Stomach (tissue), 4 donors: ENCODE results near the gene PKIG.

Experiments
- EP300 ChIP-seq: sonication (generic); formaldehyde crosslinking; IDR thresholded peaks from one replicate; pipeline ENCODE4 v1.6.1; 2017; ENCODE audit warnings: antibody characterized with exemption
- POLR2A ChIP-seq, 4 donors: fragments of 450-650 bp; IDR thresholded peaks; one replicate each; pipeline ENCODE4 v1.6.1; 2016; ENCODE audit warnings: antibody characterized with exemption in 4 of 4, control low read depth in 2 of 4, mild to moderate bottlenecking in 1 of 4, moderate library complexity in 1 of 4
- POLR2AphosphoS5 ChIP-seq, 3 donors: sonication (generic); formaldehyde crosslinking; IDR thresholded peaks; one replicate each; pipeline ENCODE4 v1.6.1; 2016; ENCODE audit warnings: antibody characterized with exemption in 3 of 3
- TF ChIP-seq, protein P1 (sequence below), 7 experiments: fragments of 450-650 bp in 4 of 7; fragments of 200-600 bp in 3 of 7; sonication (generic) in 3 of 7; IDR thresholded peaks; one replicate each; pipeline ENCODE4 v1.5.1; 2016 to 2019; ENCODE audit warnings: antibody characterized with exemption in 7 of 7, control low read depth in 2 of 7, mild to moderate bottlenecking in 1 of 7

DNA sequence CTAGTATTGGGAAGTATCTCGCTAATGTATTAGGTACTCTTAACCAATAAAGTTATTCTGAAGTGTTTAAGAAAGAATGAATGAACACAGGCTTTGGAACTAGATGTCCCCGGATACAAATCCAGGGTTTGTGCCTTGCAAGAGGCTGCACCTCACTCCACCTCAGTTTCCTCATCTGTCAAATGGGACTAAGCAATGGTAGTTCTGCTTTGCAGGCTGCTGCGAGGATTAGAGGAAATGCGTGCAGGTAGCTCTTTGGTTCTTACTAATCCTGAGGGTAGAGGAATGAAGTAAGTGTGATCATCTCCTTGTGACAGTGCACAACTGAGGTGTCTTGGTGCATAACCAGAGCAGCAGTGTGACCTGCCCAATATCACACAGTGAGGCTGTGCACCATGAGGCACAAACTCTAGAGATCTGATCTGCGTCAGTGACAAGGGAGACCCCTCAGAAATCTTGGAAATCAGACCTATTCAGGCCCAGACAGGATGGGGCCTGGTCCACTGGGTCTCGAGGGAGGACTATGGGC lies 42.4 kb downstream of the PKIG start:
- TF ChIP-seq, protein P1, sequence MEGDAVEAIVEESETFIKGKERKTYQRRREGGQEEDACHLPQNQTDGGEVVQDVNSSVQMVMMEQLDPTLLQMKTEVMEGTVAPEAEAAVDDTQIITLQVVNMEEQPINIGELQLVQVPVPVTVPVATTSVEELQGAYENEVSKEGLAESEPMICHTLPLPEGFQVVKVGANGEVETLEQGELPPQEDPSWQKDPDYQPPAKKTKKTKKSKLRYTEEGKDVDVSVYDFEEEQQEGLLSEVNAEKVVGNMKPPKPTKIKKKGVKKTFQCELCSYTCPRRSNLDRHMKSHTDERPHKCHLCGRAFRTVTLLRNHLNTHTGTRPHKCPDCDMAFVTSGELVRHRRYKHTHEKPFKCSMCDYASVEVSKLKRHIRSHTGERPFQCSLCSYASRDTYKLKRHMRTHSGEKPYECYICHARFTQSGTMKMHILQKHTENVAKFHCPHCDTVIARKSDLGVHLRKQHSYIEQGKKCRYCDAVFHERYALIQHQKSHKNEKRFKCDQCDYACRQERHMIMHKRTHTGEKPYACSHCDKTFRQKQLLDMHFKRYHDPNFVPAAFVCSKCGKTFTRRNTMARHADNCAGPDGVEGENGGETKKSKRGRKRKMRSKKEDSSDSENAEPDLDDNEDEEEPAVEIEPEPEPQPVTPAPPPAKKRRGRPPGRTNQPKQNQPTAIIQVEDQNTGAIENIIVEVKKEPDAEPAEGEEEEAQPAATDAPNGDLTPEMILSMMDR (IDR thresholded peaks at IDR 0.05), result no peak
- TF ChIP-seq POLR2A (IDR thresholded peaks at IDR 0.05), result no peak
- TF ChIP-seq POLR2AphosphoS5 (IDR thresholded peaks at IDR 0.05), result no peak
- TF ChIP-seq EP300, result no peak
